KG1 (cell line): ENCODE measurements around the gene ZBTB37.
"Not testable (repeated sequence)": the region's sequence is repeated elsewhere in the genome, so short reads cannot be mapped to it uniquely, and the experiment has no call there.

Experiments
- DNase-seq: peaks from one replicate; lab custom pipeline; 2025; lab: John Stamatoyannopoulos, UW

ZBTB37 gene

DNA sequence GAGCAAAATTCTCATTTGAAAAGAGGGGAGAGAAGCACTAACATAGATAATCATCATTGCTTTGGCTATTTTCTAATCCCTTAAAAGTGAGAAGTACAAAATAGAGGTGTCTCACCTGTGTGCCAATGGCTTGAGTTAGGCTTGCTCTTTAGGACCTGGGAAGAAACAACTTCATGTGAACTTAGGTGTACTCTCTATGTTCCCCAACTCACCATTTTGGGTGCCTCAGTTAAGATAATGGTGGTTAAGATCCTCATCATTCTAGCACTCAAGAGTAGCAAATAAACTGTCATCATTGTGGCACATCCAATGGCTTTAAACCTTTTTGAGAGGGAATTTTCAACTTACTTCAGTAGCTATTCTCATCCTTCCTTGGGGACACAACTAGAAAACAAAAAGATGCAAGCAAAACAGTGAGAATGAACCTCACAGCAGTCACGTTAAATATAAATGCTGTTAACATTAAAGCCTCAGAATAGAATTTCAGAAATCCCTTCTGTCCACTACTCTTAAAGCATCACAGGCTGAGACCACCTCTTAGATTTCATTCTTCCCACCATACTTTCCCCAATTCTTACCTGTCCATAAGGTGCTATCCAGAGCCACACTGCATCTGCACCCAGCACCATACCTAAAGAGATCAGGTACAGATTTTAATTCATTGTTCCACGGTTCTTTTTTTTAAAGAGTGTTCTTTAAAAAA is 1.6 kb upstream of the ZBTB37 start:
- no peak for DNase-seq

GRCh38 chr1:173867141-173867752 is 933 bp upstream of the ZBTB37 start:
- no peak for DNase-seq

GRCh38 chr1:173867753-173868265 is 371 bp upstream of the ZBTB37 start, which contains the start of gene GAS5:
TSS of gene GAS5 (minus strand) at chr1:173867989.
- peak; percentile 97 for DNase-seq

GRCh38 chr1:173869021-173869359 is 810 bp downstream of the ZBTB37 start:
- no peak for DNase-seq

DNA sequence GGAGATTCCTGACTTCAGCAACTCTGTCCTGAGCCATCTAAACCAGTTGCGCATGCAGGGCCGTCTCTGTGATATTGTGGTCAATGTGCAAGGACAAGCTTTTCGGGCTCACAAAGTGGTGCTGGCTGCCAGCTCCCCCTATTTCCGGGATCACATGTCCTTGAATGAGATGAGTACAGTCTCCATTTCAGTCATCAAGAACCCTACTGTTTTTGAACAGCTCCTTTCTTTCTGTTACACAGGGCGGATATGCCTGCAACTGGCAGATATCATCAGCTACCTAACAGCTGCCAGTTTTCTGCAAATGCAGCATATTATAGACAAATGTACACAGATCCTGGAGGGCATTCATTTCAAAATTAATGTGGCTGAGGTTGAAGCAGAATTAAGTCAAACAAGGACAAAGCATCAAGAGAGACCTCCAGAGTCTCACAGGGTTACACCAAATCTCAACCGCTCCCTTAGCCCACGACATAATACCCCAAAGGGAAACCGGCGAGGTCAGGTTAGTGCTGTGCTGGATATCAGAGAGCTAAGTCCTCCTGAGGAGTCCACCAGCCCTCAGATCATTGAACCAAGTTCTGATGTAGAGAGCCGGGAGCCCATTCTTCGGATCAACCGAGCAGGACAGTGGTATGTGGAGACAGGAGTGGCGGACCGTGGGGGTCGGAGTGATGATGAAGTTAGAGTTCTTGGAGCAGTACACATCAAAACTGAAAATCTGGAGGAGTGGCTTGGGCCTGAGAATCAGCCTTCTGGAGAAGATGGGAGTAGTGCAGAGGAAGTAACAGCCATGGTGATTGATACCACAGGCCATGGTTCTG is 2.3 kb downstream of the ZBTB37 start:
- peak; percentile 60 for DNase-seq

DNA sequence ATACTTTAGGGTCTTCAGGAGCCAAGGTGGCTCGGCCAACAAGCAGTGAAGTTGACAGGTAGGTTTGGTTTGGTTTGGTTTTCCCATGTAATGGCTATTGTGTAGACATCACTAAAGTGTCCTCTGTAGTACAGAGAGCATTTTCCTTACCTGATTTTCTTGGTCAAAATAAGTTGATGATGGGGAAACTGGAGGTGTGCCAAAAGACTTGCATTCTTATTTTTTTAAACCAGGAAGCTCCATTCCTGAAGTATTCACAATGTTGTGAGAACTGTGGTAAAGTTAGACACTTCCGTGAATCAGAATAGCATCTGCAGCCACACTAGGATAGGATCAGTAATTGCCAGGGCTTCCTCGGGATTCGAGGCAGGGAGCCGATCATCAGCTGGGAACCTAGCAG is 2.9 kb downstream of the ZBTB37 start:
- DNase-seq: no peak

DNA sequence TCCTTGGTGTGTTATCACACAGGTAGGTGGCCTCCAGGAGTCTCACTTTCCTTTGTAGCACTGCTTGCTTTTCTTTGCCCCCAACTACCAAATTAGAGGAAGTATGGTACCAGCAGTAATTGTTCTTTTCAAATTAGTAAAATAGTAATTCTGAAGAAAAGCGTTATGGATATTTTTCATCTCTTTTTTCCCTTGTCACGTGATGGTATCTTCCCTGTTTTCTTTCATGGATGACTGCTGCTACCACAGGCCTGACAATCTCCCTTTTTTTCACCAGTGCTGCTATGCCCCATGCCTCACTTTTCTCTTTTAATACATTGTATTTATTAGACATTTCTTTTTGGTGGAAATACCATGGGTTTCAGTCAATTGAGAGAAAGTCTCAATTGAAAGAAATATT is 3.3 kb downstream of the ZBTB37 start:
- no peak for DNase-seq

GRCh38 chr1:173876732-173877131 is 8.6 kb downstream of the ZBTB37 start:
- DNase-seq: no peak

DNA sequence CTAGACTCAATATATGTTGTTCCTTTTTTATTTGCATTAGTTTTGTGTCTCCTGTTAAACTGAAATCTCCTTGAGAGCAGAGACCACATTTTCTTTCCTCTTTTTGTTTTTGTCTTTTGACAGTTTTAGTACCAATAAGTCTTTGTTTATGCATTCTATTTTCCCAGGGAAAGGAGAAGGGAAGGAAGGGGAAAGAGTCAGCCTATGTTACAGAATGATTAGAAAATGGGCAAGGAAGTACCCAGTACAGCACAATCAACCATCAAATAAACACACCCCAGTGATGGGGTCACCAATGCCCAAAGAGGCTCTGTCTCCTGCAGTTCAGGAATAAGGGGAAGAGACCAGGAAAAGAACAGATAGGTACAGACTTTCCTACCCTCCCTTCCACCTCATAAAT is 10.1 kb downstream of the ZBTB37 start:
- no peak for DNase-seq

GRCh38 chr1:173881117-173881516 is 12.9 kb downstream of the ZBTB37 start:
- not testable (repeated sequence) for DNase-seq

GRCh38 chr1:173884701-173885100 is 16.5 kb downstream of the ZBTB37 start:
- no peak for DNase-seq

DNA sequence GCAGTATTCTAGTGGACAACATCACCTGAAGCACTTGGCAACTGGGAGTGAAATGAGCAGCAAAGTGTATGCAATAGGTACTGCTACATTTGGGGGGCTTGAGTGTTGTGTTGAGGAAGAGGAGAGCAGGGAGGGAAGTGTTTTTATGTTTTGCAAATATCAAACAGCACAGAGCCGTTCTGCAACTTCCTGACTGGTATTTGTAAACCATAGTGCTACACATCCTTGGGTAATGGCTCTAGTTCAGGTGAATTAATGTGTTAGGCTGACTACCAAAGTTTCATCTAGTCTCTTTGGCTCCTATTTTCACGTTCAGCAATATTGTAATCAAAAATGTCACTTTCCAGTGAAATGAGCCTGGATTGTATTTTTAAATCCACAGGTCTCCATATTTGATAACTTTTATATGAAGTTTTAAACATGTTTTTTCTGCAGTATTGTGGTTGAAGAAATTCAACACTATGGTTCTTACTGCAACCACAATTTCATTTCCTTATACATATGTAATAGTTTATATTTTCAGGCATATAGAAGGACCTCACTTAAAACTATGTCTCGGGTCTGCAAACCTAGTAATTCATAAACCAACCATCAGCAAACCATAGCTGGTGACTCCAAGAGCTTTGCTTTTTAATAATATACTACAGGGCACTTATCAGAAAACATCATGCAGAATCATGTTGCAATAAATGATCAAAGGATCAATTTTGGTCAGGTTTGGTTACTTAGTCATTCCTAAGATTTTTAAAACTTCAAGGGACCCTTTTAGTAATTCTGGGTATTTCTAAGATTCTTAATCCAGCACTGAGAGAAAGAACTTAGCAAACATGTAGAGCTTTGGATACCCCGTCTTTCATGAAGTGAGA is 18.8 kb downstream of the ZBTB37 start:
- DNase-seq: no peak

GRCh38 chr1:173887627-173888026 is 19.4 kb downstream of the ZBTB37 start:
- no peak for DNase-seq

- no peak for DNase-seq
Measured at GRCh38 chr1:173888749-173889148, 20.6 kb downstream of the ZBTB37 start.

DNA sequence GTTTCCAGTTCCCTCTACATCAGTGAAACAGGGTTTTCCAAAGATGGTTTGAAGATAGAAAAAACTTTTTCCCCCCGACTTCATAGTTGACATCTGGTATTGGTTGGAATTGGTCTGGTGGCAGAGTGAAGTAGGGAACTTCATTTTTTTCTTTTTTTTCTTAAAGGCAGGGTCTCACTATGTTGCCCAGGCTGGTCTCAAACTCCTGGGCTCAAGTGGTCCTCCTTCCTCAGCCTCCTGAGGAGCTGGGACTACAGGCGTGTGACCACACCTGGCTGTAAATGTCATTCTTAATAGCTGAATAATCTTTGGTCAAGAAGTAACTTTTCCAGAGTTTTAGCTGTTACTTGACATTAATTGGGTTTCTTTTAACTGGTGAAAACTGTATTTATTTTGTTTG is 21.7 kb downstream of the ZBTB37 start:
- no peak for DNase-seq

DNA sequence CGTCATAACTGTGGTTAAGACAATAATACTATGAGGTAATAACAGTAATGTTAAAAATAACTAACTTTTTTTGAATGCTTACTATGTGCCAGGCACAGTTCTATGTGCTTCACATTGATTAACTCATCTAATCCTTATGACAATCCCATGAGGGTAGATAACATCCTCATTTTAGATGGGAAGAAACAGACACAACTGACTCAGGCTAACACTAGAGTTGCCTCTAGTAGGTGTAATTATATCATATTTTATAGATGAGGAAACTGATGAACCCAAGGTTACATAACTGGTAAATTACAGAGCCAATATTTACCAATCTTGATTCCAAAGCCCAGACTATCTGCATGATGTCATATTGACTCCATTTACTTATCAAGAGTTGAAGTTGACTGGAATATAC is 25.4 kb downstream of the ZBTB37 start:
- no peak for DNase-seq

DNA sequence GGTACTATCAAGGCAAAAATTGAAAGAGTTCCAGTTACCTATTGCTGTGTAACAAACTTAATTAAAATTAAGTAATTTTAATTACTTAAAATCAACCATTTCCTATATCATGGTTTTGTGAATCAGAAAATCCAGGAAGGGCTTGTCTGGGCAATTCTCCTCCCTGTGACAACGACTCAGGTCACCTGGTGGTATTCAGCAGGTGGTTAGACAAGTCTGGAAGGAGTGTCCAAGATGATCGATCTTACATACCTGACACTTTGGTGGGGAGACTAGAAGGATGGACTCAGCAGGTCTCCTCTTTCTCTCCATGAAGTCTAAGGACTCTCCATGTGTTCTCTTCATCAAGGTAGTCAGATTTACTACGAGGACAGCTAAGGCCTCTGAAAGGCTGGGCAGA is 26.0 kb downstream of the ZBTB37 start:
- DNase-seq: no peak

- no peak for DNase-seq
Measured at GRCh38 chr1:173900427-173900826, 32.2 kb downstream of the ZBTB37 start.

- no peak for DNase-seq
Measured at GRCh38 chr1:173900992-173901391, 32.8 kb downstream of the ZBTB37 start.

DNA sequence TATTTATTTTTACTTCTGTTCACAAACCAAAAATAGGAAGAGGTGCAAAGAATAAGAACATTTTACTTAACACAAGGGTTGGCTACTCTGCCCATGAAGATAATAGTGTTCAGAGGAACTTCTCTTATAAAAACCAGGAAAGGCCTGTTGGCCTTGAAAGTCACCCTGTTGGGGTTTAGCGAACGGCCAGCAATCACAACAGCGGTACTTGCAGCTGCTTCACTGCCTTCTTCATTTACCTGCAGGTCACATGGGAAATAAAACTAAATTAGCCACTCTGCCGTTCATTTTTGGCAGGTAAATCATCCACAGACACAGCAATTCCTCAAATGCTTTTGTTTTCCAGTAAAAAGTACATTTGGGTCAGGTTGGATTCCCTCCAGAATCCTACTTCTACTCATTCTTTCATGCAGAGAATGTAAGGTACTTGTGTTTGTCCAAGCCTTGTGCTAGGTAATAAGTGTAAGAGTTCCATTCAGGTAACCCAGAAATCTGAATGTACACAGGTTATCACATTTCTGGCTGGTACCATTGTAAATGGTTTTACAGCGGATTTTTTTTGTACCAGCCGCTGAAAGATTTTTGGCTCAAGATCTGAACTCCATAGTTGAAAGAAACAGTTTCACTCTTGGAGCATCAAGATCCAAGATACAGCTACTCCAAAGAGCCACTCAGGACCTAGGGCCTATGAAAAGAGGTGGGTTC is 35.8 kb downstream of the ZBTB37 start:
- no peak for DNase-seq

DNA sequence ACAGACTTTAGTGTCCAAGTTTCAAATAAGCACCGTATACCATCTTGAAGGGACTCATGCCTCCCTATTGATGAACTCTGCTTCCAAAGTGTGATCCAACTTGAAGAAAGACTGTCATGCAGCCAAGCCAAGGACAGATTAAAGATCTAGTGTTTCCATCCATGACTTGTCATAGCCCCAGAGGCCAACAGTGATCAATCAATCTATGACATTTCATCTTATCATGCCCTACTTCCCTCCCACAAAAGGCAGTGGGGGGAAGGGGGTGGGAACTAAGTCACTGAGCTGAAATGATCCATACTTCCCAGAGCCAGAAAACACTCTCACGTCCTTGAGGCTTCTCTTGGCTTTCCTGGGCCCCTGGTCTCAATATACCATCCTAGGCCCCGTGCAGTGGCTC is 44.9 kb downstream of the ZBTB37 start:
- DNase-seq: no peak
